GM06990 (cell line): ENCODE measurements around the gene PIK3R1.

ENCODE experiments used
- DNase-seq: peaks from one replicate; pipeline ENCODE4 v3.0.0-alpha.2; 2011; ENCODE audit not compliant: insufficient read length; ENCODE audit errors: extremely low read depth
- H3K27me3 ChIP-seq: replicated peaks from 2 replicates; pipeline ENCODE4 v1.6.0; 2011; ENCODE audit warnings: low read length; ENCODE audit not compliant: control insufficient read depth, insufficient read depth
- H3K36me3 ChIP-seq: 2 replicates; pipeline ENCODE4 v1.5.1; 2011; ENCODE audit warnings: low read length; ENCODE audit not compliant: control insufficient read depth, insufficient read depth
- H3K4me3 ChIP-seq: replicated peaks from 2 replicates; pipeline ENCODE4 v1.5.1; 2011; ENCODE audit warnings: low read depth, mild to moderate bottlenecking, control low read depth, low read length
- TF ChIP-seq, protein P1 (sequence below): IDR thresholded peaks from 2 replicates; pipeline ENCODE4 v1.5.1; 2011; ENCODE audit warnings: low read length, control low read depth, mild to moderate bottlenecking, inconsistent platforms; ENCODE audit not compliant: insufficient read depth, poor library complexity, severe bottlenecking

The PIK3R1 gene

GRCh38 chr5:68331192-68332079 lies 115.9 kb downstream of the PIK3R1 start:
- Histone ChIP-seq H3K36me3 (no peaks in the 10 kb centered on the region), H3K4me3 (no peak overlapping the region), H3K27me3 (no peaks in the 10 kb centered on the region)
- TF ChIP-seq, protein P1, sequence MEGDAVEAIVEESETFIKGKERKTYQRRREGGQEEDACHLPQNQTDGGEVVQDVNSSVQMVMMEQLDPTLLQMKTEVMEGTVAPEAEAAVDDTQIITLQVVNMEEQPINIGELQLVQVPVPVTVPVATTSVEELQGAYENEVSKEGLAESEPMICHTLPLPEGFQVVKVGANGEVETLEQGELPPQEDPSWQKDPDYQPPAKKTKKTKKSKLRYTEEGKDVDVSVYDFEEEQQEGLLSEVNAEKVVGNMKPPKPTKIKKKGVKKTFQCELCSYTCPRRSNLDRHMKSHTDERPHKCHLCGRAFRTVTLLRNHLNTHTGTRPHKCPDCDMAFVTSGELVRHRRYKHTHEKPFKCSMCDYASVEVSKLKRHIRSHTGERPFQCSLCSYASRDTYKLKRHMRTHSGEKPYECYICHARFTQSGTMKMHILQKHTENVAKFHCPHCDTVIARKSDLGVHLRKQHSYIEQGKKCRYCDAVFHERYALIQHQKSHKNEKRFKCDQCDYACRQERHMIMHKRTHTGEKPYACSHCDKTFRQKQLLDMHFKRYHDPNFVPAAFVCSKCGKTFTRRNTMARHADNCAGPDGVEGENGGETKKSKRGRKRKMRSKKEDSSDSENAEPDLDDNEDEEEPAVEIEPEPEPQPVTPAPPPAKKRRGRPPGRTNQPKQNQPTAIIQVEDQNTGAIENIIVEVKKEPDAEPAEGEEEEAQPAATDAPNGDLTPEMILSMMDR = no peak
- no peak for DNase-seq

DNA sequence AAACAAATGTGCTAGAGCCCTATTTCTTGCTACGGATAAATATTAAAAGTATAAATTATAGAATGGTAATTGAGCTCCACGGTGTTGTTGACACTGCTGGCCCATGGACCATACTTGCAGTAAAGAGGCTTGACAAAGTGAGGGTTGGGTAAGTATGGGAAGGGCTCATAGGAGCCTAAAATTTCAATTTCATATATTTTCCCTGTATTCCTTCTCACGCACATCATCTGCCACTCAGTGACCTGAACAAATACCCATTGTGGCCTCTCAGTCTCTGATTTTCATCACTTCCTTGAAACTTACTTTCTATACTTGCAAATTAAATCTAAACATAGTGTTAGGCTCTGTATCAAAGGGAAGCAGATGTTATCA lies 116.5 kb downstream of the PIK3R1 start:
- Histone ChIP-seq H3K4me3 (no peak overlapping the region), H3K36me3 (no peaks in the 10 kb centered on the region), H3K27me3 (no peaks in the 10 kb centered on the region)
- DNase-seq = no peak
- TF ChIP-seq, protein P1 = no peak

- Histone ChIP-seq H3K36me3 (no peaks in the 10 kb centered on the region), H3K4me3 (no peak overlapping the region), H3K27me3 (no peaks in the 10 kb centered on the region)
- DNase-seq = no peak
- TF ChIP-seq, protein P1 = no peak
Observed at GRCh38 chr5:68332556-68332955, 117.0 kb downstream of the PIK3R1 start.

GRCh38 chr5:68333649-68334552 lies 118.3 kb downstream of the PIK3R1 start:
- no peaks in the 10 kb centered on the region for H3K27me3 ChIP-seq
- no peak overlapping the region for H3K4me3 ChIP-seq
- no peak for DNase-seq
- TF ChIP-seq, protein P1 = no peak
- H3K36me3 ChIP-seq = no peaks in the 10 kb centered on the region

- no peaks in the 10 kb centered on the region for H3K27me3 ChIP-seq
- DNase-seq = no peak
- TF ChIP-seq, protein P1 = no peak
- no peak overlapping the region for H3K4me3 ChIP-seq
- H3K36me3 ChIP-seq = no peaks in the 10 kb centered on the region
Observed at GRCh38 chr5:68334553-68334886, 119.0 kb downstream of the PIK3R1 start.
